GM12873 (cell line): ENCODE measurements around the gene AKT3.

ENCODE experiments used
- CTCF ChIP-seq: IDR thresholded peaks from 2 replicates; pipeline ENCODE4 v1.5.1; 2012; ENCODE audit warnings: low read depth, mild to moderate bottlenecking, moderate library complexity, low read length, control low read depth; ENCODE audit not compliant: insufficient read depth; ENCODE audit errors: missing control alignments

The AKT3 gene

GRCh38 chr1:243783714-243784113 lies 66.3 kb downstream of the AKT3 start:
- TF ChIP-seq CTCF = no peak

- no peak for TF ChIP-seq CTCF
Measured at GRCh38 chr1:243770860-243771259, 79.2 kb downstream of the AKT3 start.

- no peak for TF ChIP-seq CTCF
Measured at GRCh38 chr1:243765676-243766075, 84.4 kb downstream of the AKT3 start.

- no peak for TF ChIP-seq CTCF
Measured at GRCh38 chr1:243763806-243764205, 86.2 kb downstream of the AKT3 start.

- TF ChIP-seq CTCF = no peak
Measured at GRCh38 chr1:243758647-243759046, 91.4 kb downstream of the AKT3 start.

- no peak for TF ChIP-seq CTCF
Measured at GRCh38 chr1:243756529-243756928, 93.5 kb downstream of the AKT3 start.

- TF ChIP-seq CTCF = no peak
Measured at GRCh38 chr1:243754348-243754747, 95.7 kb downstream of the AKT3 start.

GRCh38 chr1:243751506-243751905 lies 98.5 kb downstream of the AKT3 start:
- TF ChIP-seq CTCF = no peak
